ENCODE measurements around the gene UNC5B.

- TF ChIP-seq POLR2A (IDR thresholded peaks at IDR 0.05), result no peak
- TF ChIP-seq POLR2AphosphoS5 (IDR thresholded peaks at IDR 0.05), result no peak
- no peak for TF ChIP-seq CTCF (IDR thresholded peaks at IDR 0.05)
These were observed 85.0 kb downstream of the UNC5B start for GRCh38 chr10:71297343-71297742.

Measured in upper lobe of left lung (tissue), 4 donors.